DMS153 (cell line): ENCODE results near the gene FBXL12.
"Not testable (repeated sequence)": the region's sequence is repeated elsewhere in the genome, so short reads cannot be mapped to it uniquely, and the experiment has no call there.

ENCODE experiments used
- DNase-seq: peaks from one replicate; lab custom pipeline; 2025; lab: John Stamatoyannopoulos, UW

Gene FBXL12

GRCh38 chr19:9838324-9838723 lies 19.4 kb upstream of the FBXL12 start:
- DNase-seq = no peak

- no peak for DNase-seq
Measured at GRCh38 chr19:9836021-9836420, 17.1 kb upstream of the FBXL12 start.

- DNase-seq = no peak
Measured at GRCh38 chr19:9835507-9835949, 16.6 kb upstream of the FBXL12 start.

- peak; percentile 99 for DNase-seq
Measured at GRCh38 chr19:9834726-9835506, 16.0 kb upstream of the FBXL12 start, which contains the start of gene PIN1. Gene PIN1, plus strand, starts transcription at chr19:9835318. Its CDS starts 27 bp downstream, at chr19:9835345.

GRCh38 chr19:9834307-9834725 lies 15.4 kb upstream of the FBXL12 start:
- no peak for DNase-seq

- no peak for DNase-seq
Measured at GRCh38 chr19:9828551-9829063, 9.7 kb upstream of the FBXL12 start.

GRCh38 chr19:9827289-9828238 lies 8.7 kb upstream of the FBXL12 start, which contains the start of gene UBL5:
Gene UBL5, plus strand, starts transcription at chr19:9827918. Its CDS starts 420 bp downstream, at chr19:9828338.
- DNase-seq = peak; percentile 76

GRCh38 chr19:9823816-9824215 lies 4.9 kb upstream of the FBXL12 start:
- no peak for DNase-seq

GRCh38 chr19:9820034-9820433 lies 1.2 kb upstream of the FBXL12 start:
- DNase-seq = not testable (repeated sequence)

GRCh38 chr19:9819596-9819909 lies 674 bp upstream of the FBXL12 start:
- DNase-seq = no peak

GRCh38 chr19:9818175-9818733 lies 625 bp downstream of the FBXL12 start:
- DNase-seq = no peak

- no peak for DNase-seq
Measured at GRCh38 chr19:9811139-9811538, 7.7 kb downstream of the FBXL12 start.

- no peak for DNase-seq
Measured at GRCh38 chr19:9808855-9809824, 9.7 kb downstream of the FBXL12 start.

GRCh38 chr19:9806803-9807202 lies 12.1 kb downstream of the FBXL12 start:
- no peak for DNase-seq

GRCh38 chr19:9801976-9802375 lies 16.9 kb downstream of the FBXL12 start:
- no peak for DNase-seq

- DNase-seq = no peak
Measured at GRCh38 chr19:9799162-9799561, 19.7 kb downstream of the FBXL12 start.

GRCh38 chr19:9797871-9798270 lies 21.0 kb downstream of the FBXL12 start:
- DNase-seq = no peak

GRCh38 chr19:9796113-9796773 lies 22.6 kb downstream of the FBXL12 start:
- DNase-seq = peak; percentile 83

- DNase-seq = no peak
Measured at GRCh38 chr19:9793071-9793591, 25.7 kb downstream of the FBXL12 start.
